Muscle layer of duodenum (tissue), 2 donors: ENCODE measurements around the gene LCP1.

ENCODE experiments used
- H3K27ac ChIP-seq: one replicate; pipeline ENCODE4 v1.7.0; 2013; ENCODE audit warnings: mild to moderate bottlenecking, low read length
- H3K27me3 ChIP-seq: one replicate; pipeline ENCODE4 v1.7.0; 2013; ENCODE audit warnings: low read depth, mild to moderate bottlenecking, control low read depth, low read length
- H3K36me3 ChIP-seq, 2 donors: one replicate each; pipeline ENCODE4 v1.7.0; 2013; ENCODE audit warnings: low read length in 2 of 2, control low read depth in 1 of 2, mild to moderate bottlenecking in 1 of 2; ENCODE audit not compliant: insufficient read depth in 2 of 2, control insufficient read depth in 1 of 2
- H3K4me1 ChIP-seq, 2 donors: one replicate each; pipeline ENCODE4 v1.7.0; 2013; ENCODE audit warnings: low read length in 2 of 2, mild to moderate bottlenecking in 2 of 2, control low read depth in 1 of 2, moderate library complexity in 1 of 2; ENCODE audit not compliant: insufficient read depth in 2 of 2, control insufficient read depth in 1 of 2
- H3K4me3 ChIP-seq, 2 donors: one replicate each; pipeline ENCODE4 v1.7.0; 2013; ENCODE audit warnings: low read length in 2 of 2, low read depth in 1 of 2, mild to moderate bottlenecking in 1 of 2
- H3K9me3 ChIP-seq, 2 donors: one replicate each; pipeline ENCODE4 v1.7.0; 2013; ENCODE audit warnings: low read length in 2 of 2, control low read depth in 1 of 2, mild to moderate bottlenecking in 1 of 2; ENCODE audit not compliant: control insufficient read depth in 1 of 2
- donor health status: healthy.

Gene LCP1

GRCh38 chr13:46179969-46180763 is 1.8 kb downstream of the LCP1 start:
- H3K9me3 ChIP-seq: no peaks in the 10 kb centered on the region
- peak overlapping the region; percentile 34 to 48 for H3K4me3 ChIP-seq
- no peaks in the 10 kb centered on the region for H3K27me3 ChIP-seq
- no peaks in the 10 kb centered on the region for H3K4me1 ChIP-seq
- H3K36me3 ChIP-seq: no peaks in the 10 kb centered on the region
- peak overlapping the region; percentile 58 for H3K27ac ChIP-seq

- H3K27ac ChIP-seq: peak overlapping the region; percentile 24
- no peaks in the 10 kb centered on the region for H3K27me3 ChIP-seq
- H3K36me3 ChIP-seq: no peaks in the 10 kb centered on the region
- H3K4me1 ChIP-seq: no peaks in the 10 kb centered on the region
- no peaks in the 10 kb centered on the region for H3K9me3 ChIP-seq
- peak overlapping the region in 1 of 2 donors; percentile 38 for H3K4me3 ChIP-seq
Measured at GRCh38 chr13:46179491-46179908, 2.5 kb downstream of the LCP1 start.

GRCh38 chr13:46178821-46179220 is 3.2 kb downstream of the LCP1 start:
- Histone ChIP-seq H3K4me3 (peak overlapping the region in 1 of 2 donors; percentile 38), H3K9me3 (no peaks in the 10 kb centered on the region), H3K27me3 (no peaks in the 10 kb centered on the region), H3K4me1 (no peaks in the 10 kb centered on the region), H3K27ac (peak overlapping the region; percentile 24), H3K36me3 (no peaks in the 10 kb centered on the region)

- H3K27ac ChIP-seq: no peak overlapping the region
- H3K4me1 ChIP-seq: no peaks in the 10 kb centered on the region
- H3K4me3 ChIP-seq: no peak overlapping the region
Measured at GRCh38 chr13:46178143-46178542, 3.8 kb downstream of the LCP1 start.

GRCh38 chr13:46176756-46177155 is 5.2 kb downstream of the LCP1 start:
- Histone ChIP-seq H3K9me3 (no peaks in the 10 kb centered on the region), H3K4me1 (no peaks in the 10 kb centered on the region), H3K36me3 (no peaks in the 10 kb centered on the region), H3K27me3 (no peaks in the 10 kb centered on the region), H3K4me3 (no peak overlapping the region), H3K27ac (no peak overlapping the region)

More at GRCh38 chr13:46178143-46178542, 3.8 kb downstream of the LCP1 start:
- Histone ChIP-seq H3K9me3 (no peaks in the 10 kb centered on the region), H3K36me3 (no peaks in the 10 kb centered on the region), H3K27me3 (no peaks in the 10 kb centered on the region)

- H3K4me1 ChIP-seq: no peaks in the 10 kb centered on the region
- no peaks in the 10 kb centered on the region for H3K27me3 ChIP-seq
- H3K36me3 ChIP-seq: no peaks in the 10 kb centered on the region
- H3K27ac ChIP-seq: no peak overlapping the region
- no peak overlapping the region for H3K4me3 ChIP-seq
- no peaks in the 10 kb centered on the region for H3K9me3 ChIP-seq
Measured at GRCh38 chr13:46173656-46174055, 8.3 kb downstream of the LCP1 start.

GRCh38 chr13:46172531-46172991 is 9.4 kb downstream of the LCP1 start:
- no peaks in the 10 kb centered on the region for H3K36me3 ChIP-seq
- no peak overlapping the region for H3K4me3 ChIP-seq
- H3K4me1 ChIP-seq: no peaks in the 10 kb centered on the region
- H3K9me3 ChIP-seq: no peaks in the 10 kb centered on the region
- no peak overlapping the region for H3K27ac ChIP-seq
- H3K27me3 ChIP-seq: no peaks in the 10 kb centered on the region

GRCh38 chr13:46171739-46172138 is 10.2 kb downstream of the LCP1 start:
- Histone ChIP-seq H3K27ac (no peak overlapping the region), H3K4me1 (no peaks in the 10 kb centered on the region)

GRCh38 chr13:46171217-46171616 is 10.8 kb downstream of the LCP1 start:
- Histone ChIP-seq H3K4me3 (no peak overlapping the region), H3K27ac (no peak overlapping the region)

More at GRCh38 chr13:46171739-46172138, 10.2 kb downstream of the LCP1 start:
- Histone ChIP-seq H3K4me3 (no peak overlapping the region), H3K9me3 (no peaks in the 10 kb centered on the region), H3K27me3 (no peaks in the 10 kb centered on the region), H3K36me3 (no peaks in the 10 kb centered on the region)

GRCh38 chr13:46170687-46171086 is 11.3 kb downstream of the LCP1 start:
- Histone ChIP-seq H3K27me3 (no peaks in the 10 kb centered on the region), H3K36me3 (no peaks in the 10 kb centered on the region), H3K9me3 (no peaks in the 10 kb centered on the region), H3K4me3 (no peak overlapping the region), H3K4me1 (no peaks in the 10 kb centered on the region), H3K27ac (no peak overlapping the region)

More at GRCh38 chr13:46171217-46171616, 10.8 kb downstream of the LCP1 start:
- no peaks in the 10 kb centered on the region for H3K4me1 ChIP-seq
- H3K9me3 ChIP-seq: no peaks in the 10 kb centered on the region
- no peaks in the 10 kb centered on the region for H3K36me3 ChIP-seq
- H3K27me3 ChIP-seq: no peaks in the 10 kb centered on the region

- Histone ChIP-seq H3K4me3 (no peak overlapping the region), H3K4me1 (no peaks in the 10 kb centered on the region), H3K27me3 (no peaks in the 10 kb centered on the region), H3K27ac (no peak overlapping the region), H3K9me3 (no peaks in the 10 kb centered on the region), H3K36me3 (no peaks in the 10 kb centered on the region)
Measured at GRCh38 chr13:46170268-46170667, 11.7 kb downstream of the LCP1 start.

- Histone ChIP-seq H3K9me3 (no peaks in the 10 kb centered on the region), H3K27me3 (no peaks in the 10 kb centered on the region), H3K4me3 (no peak overlapping the region), H3K4me1 (no peaks in the 10 kb centered on the region), H3K36me3 (no peaks in the 10 kb centered on the region), H3K27ac (no peak overlapping the region)
Measured at GRCh38 chr13:46169758-46170157, 12.2 kb downstream of the LCP1 start.
